Esophagus (tissue), 2 donors: ENCODE data around the gene MTMR3. TPM values are rescaled to one million over a fixed set of nuclear protein-coding genes. Genes with fewer than 3 reads are reported as not detected.
A peak's percentile ranks its signal among the peaks of the same experiment; 100 is the strongest.

ENCODE experiments used
- H3K27ac ChIP-seq, 2 donors: one replicate each; pipeline ENCODE4 v1.5.1; 2013; ENCODE audit warnings: low read depth in 2 of 2, mild to moderate bottlenecking in 2 of 2, inconsistent platforms in 1 of 2, low read length in 1 of 2, moderate library complexity in 1 of 2
- H3K27me3 ChIP-seq, 2 donors: one replicate each; pipeline ENCODE4 v1.6.1; 2013; ENCODE audit warnings: low read length in 2 of 2, control low read depth in 1 of 2, mild to moderate bottlenecking in 1 of 2; ENCODE audit not compliant: insufficient read depth in 2 of 2, control insufficient read depth in 1 of 2
- H3K36me3 ChIP-seq, 2 donors: one replicate each; pipeline ENCODE4 v1.6.1; 2013; ENCODE audit warnings: low read length in 1 of 2; ENCODE audit not compliant: control insufficient read depth in 2 of 2, insufficient read depth in 2 of 2
- H3K4me1 ChIP-seq, 2 donors: one replicate each; pipeline ENCODE4 v1.6.1; 2013; ENCODE audit warnings: low read length in 1 of 2; ENCODE audit not compliant: control insufficient read depth in 2 of 2, insufficient read depth in 2 of 2
- H3K4me3 ChIP-seq, 2 donors: one replicate each; pipeline ENCODE4 v1.5.1; 2013; ENCODE audit warnings: low read length in 2 of 2, mild to moderate bottlenecking in 2 of 2, low read depth in 1 of 2, moderate library complexity in 1 of 2
- H3K9me3 ChIP-seq, 2 donors: one replicate each; pipeline ENCODE4 v1.6.1; 2013; ENCODE audit warnings: mild to moderate bottlenecking in 2 of 2, low read depth in 1 of 2, low read length in 1 of 2, moderate library complexity in 1 of 2; ENCODE audit not compliant: control insufficient read depth in 2 of 2, insufficient read depth in 1 of 2
- WGBS, 2 donors: extraction: QIAGEN DNeasy Blood & Tissue Kit; methylation state at CpG; one replicate each; pipeline ENCODE4 v1.1.7; 2013; 5-methylcytosine and 5-hydroxymethylcytosine counted together
- polyA plus RNA-seq, 2 donors: library from polyadenylated mRNA; stranded (reverse); fragments of 200-250 nt; gene quantifications; one replicate each; pipeline ENCODE4 v1.2.3, GENCODE V29; 2013
- donor health status: healthy with polysubstance abuse.
- donor health status: Bipolar disorder and iron deficiency.

Gene MTMR3
- polyA plus RNA-seq, 2 donors, result 15.3 to 28.3 TPM

DNA sequence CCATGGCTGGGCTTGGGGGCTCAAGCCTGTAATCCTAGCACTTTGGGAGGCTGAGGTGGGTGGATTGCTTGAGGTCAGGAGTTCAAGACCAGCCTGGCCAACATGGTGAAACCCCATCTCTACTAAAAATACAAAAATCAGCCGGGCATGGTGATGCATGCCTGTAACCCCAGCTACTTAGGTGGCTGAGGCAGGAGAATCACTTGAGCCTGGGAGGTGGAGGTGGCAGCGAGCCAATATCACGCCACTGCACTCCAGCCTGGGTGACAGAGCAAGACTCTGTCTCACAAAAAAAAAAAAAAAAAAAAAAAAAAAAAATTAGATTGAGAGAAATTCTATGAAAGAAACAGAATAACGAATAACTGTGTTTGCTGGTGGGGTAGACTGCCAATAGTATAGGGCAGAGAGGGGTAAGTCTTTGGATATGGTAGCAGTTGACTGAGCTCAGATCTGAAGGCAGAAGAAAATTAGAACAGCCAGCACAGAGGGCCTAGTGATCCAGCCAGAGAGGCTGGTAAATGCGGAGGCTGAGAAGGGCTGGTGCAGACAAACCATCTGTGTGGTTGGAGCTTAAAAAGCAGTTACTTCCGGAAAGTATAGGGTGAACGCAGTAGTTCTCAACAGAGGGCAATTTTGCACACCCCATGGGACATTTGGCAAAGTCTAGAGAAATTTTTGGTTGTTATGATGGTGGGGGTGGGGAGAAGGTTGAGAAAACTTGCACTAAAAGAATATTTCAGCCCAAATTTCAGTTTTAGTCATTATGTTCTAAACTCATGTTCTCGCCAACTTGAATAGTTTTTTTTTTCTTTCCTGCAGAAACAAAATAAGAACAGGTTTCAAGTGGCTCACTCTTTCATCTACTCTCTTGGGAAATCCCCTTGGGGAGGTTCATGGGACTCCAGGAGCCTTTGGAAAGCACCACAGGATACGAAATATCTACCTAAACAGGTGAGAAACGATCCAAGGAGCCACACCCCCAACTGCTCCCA lies 195.6 kb downstream of the MTMR3 start:
- Histone ChIP-seq H3K9me3 (no peaks in the 10 kb centered on the region), H3K27me3 (no peaks in the 10 kb centered on the region), H3K4me3 (no peak overlapping the region), H3K27ac (no peak overlapping the region), H3K36me3 (no peaks in the 10 kb centered on the region), H3K4me1 (no peaks in the 10 kb centered on the region)
- 48 to 61% methylated on average over 10 of the region's 10 CpGs for WGBS, 2 donors

DNA sequence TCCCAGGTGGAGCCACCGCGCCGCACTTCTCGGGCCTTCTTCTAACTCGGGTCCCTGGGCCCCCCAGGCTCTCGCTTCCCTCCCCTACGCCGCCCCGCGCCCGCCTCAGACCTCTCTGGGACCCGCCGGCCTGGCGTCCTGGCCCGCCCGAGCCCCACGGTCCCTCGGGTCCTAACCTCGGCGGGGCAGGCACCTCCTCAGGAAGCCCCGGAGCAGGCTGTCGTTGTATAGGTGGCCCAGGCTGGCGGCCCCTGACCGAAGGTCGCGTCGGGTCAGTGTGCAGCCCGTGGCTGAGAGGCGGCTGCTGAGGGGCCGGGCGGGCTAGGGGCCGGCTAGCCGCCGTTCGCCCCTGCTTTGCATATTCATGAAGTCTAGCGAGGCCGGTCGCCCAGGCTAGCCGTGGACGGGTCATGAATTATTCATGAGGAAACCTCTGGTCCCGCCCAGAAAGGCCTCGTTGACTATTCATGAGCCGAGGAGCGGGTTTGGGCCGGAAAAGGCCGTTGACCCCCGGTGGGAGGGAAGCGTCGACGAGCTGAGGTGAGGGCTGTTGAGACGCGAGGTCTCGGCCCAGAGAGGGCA lies 197.1 kb downstream of the MTMR3 start, which contains the start of gene HORMAD2:
Gene HORMAD2, plus strand, starts transcription at position 513 of the 582 bp plus-strand sequence. CDS start 13,489 bp downstream, outside the sequence.
- Histone ChIP-seq H3K4me3 (peak within 1 kb of the TSS in 1 of 2 donors; percentile 16), H3K27me3 (no peaks in the 10 kb centered on the region), H3K9me3 (no peaks in the 10 kb centered on the region), H3K4me1 (no peaks in the 10 kb centered on the region), H3K36me3 (no peaks in the 10 kb centered on the region), H3K27ac (no peak within 1 kb of the TSS)
- 42 to 51% methylated on average over 52 to 53 of the region's 53 CpGs for WGBS, 2 donors

Other genes starting within 250 kb of the MTMR3 start
- under 1 TPM; 0.04 TPM for gene CABP7, start 163.2 kb upstream of the MTMR3 start, polyA plus RNA-seq
- 10 to 100 TPM; 20.3 to 31.2 TPM for gene ZMAT5, start 116.2 kb upstream of the MTMR3 start, polyA plus RNA-seq
- 100 to 1,000 TPM; 171 to 204 TPM for gene UQCR10, start 115.8 kb upstream of the MTMR3 start, polyA plus RNA-seq
- gene ASCC2, start 44.9 kb upstream of the MTMR3 start, polyA plus RNA-seq, result 100 to 1,000 TPM in 1 of 2 donors, 10 to 100 TPM in 1; 61.3 to 142 TPM
- not detected for gene HORMAD2, start 197.3 kb downstream of the MTMR3 start, polyA plus RNA-seq